OCI-LY1 (cell line): ENCODE measurements around the gene TBCD.

Experiments
- CTCF ChIP-seq: fragments of 200-600 bp; sonication (generic), shearing (Covaris generic); IDR thresholded peaks from 2 replicates; pipeline ENCODE4 v1.5.1; 2017; ENCODE audit warnings: mild to moderate bottlenecking, antibody characterized with exemption, low read length, moderate library complexity, mixed read lengths
- EZH2 ChIP-seq: fragments of 200-600 bp; sonication (generic), shearing (Covaris generic); IDR thresholded peaks from 2 replicates; pipeline ENCODE4 v1.8.0; 2017; ENCODE audit warnings: borderline replicate concordance, mixed run types, mild to moderate bottlenecking, antibody characterized with exemption, low read length, moderate library complexity, mixed read lengths

DNA sequence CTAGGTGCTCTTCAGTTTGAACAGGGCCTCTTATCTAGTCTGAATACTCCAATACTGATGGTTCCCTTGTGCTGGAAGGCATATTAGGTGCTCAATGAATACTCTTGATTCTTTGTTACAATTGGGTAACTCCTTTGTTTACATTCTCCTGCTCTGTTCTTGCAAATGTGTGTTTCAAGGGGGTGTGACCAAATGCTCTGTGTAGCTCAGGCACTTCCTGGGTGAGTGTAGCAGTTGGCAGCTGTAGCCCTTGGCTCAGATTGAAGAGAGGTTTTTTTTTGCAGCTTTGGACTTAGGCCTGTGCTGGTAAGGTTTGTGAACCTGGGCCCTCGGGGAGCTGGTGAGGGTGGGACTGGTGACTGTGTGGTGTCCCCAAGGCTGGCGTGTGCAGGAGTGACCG lies 20.2 kb downstream of the TBCD start:
- TF ChIP-seq CTCF: no peak
- no peak for TF ChIP-seq EZH2
